K562 (cell line): ENCODE results near the gene CASP6. TPM values are rescaled to one million over a fixed set of nuclear protein-coding genes. Genes with fewer than 3 reads are reported as not detected.

Source experiments
- ATAC-seq: fragments of 200-7000 bp; cut with Tn5 transposase; 3 replicates; pipeline ENCODE4 v1.9.1; 2020; ENCODE audit warnings: moderate library complexity
- BruUV-seq: library from RNA; stranded (reverse); fragments of 400-500 nt; replicated peaks from 2 replicates; lab custom pipeline; 2021; lab: Mats Ljungman, UMichigan
- CTCF ChIA-PET: fragments of 300-600 bp; formaldehyde crosslinking; extraction: SDS; loops from one replicate; lab custom pipeline; 2021; ENCODE audit warnings: low intra/inter-chr PET ratio; lab: Yijun Ruan, JAX
- POLR2A ChIA-PET: fragments of 300-600, 350-650 bp; sonication (Branson Sonifier 250); formaldehyde crosslinking; extraction: SDS; loops from one replicate; lab custom pipeline; 2021; ENCODE audit warnings: antibody characterized with exemption, inconsistent platforms; lab: Yijun Ruan, JAX
- DNase-seq, 4 experiments: peaks; one replicate each; pipeline versions ENCODE4 v3.0.0 to v3.0.0-alpha.2; 2011 to 2018; ENCODE audit warnings: low spot score in 3 of 4, mixed read lengths in 3 of 4; ENCODE audit errors: extremely low read depth in 1 of 4
- FAIRE-seq: peaks from 2 replicates; lab custom pipeline; 2011; peaks lifted over from hg19 to GRCh38; lab: Jason Lieb, UNC
- H2AFZ ChIP-seq: 2 replicates; pipeline ENCODE4 v1.6.0; 2011; ENCODE audit warnings: low read depth, low read length, control low read depth, inconsistent platforms
- H3K27ac ChIP-seq: fragments of 200-600 bp; 3 replicates; pipeline ENCODE4 v1.8.0; 2011; ENCODE audit warnings: low read depth, mild to moderate bottlenecking, control low read depth, inconsistent platforms, low read length, moderate library complexity, mixed read lengths; ENCODE audit errors: extremely low read depth
- H3K27me3 ChIP-seq, 2 experiments: fragments of 300-600 bp in 1 of 2; 2 replicates in 1 of 2; 3 replicates in 1 of 2; pipeline versions ENCODE4 v1.6.0 to v1.8.0; 2011; ENCODE audit warnings: inconsistent platforms in 2 of 2, low read length in 2 of 2, mild to moderate bottlenecking in 1 of 2, mixed read lengths in 1 of 2, moderate library complexity in 1 of 2; ENCODE audit not compliant: control insufficient read depth in 2 of 2, insufficient read depth in 2 of 2
- H3K36me3 ChIP-seq: fragments of 300-600 bp; 3 replicates; pipeline ENCODE4 v1.8.0; 2011; ENCODE audit warnings: mild to moderate bottlenecking, low read length, inconsistent platforms; ENCODE audit not compliant: control insufficient read depth, insufficient read depth
- H3K4me1 ChIP-seq, 2 experiments: fragments of 200-600 bp in 1 of 2; replicated peaks in 1 of 2; 2 replicates in 1 of 2; 3 replicates in 1 of 2; pipeline versions ENCODE4 v1.5.1 to v1.8.0; 2011; ENCODE audit warnings: inconsistent platforms in 2 of 2, low read length in 2 of 2, mild to moderate bottlenecking in 1 of 2, mixed read lengths in 1 of 2, moderate library complexity in 1 of 2; ENCODE audit not compliant: control insufficient read depth in 2 of 2, insufficient read depth in 2 of 2
- H3K4me2 ChIP-seq: 2 replicates; pipeline ENCODE4 v1.6.1; 2011; ENCODE audit warnings: low read length, control low read depth, inconsistent platforms, mixed read lengths; ENCODE audit not compliant: insufficient read depth
- H3K4me3 ChIP-seq: fragments of 200-600 bp; sonication (generic), shearing (Covaris generic); 2 replicates; pipeline ENCODE4 v1.5.1; 2016; ENCODE audit warnings: control low read depth, inconsistent platforms
- H3K79me2 ChIP-seq: fragments of 200-600 bp; 3 replicates; pipeline ENCODE4 v1.8.0; 2011; ENCODE audit warnings: low read length, inconsistent platforms; ENCODE audit not compliant: control insufficient read depth, insufficient read depth
- H3K9ac ChIP-seq, 2 experiments: 2 replicates each; pipeline versions ENCODE4 v1.6.0 to v1.6.1; 2011; ENCODE audit warnings: low read depth in 2 of 2, low read length in 2 of 2, control low read depth in 1 of 2, inconsistent platforms in 1 of 2, mild to moderate bottlenecking in 1 of 2, mixed read lengths in 1 of 2; ENCODE audit not compliant: insufficient read depth in 1 of 2
- H3K9me1 ChIP-seq: one replicate; pipeline ENCODE4 v1.6.0; 2011; ENCODE audit warnings: inconsistent platforms, mild to moderate bottlenecking, low read length, moderate library complexity; ENCODE audit not compliant: control insufficient read depth, insufficient read depth
- H3K9me3 ChIP-seq: replicated peaks from 2 replicates; pipeline ENCODE4 v1.5.1; 2011; ENCODE audit warnings: low read depth, low read length, inconsistent platforms; ENCODE audit not compliant: control insufficient read depth, insufficient read depth
- H4K20me1 ChIP-seq: replicated peaks from 2 replicates; pipeline ENCODE4 v1.6.1; 2011; ENCODE audit warnings: low read length, inconsistent platforms, mixed read lengths; ENCODE audit not compliant: control insufficient read depth, insufficient read depth
- BRF1 ChIP-seq: IDR thresholded peaks from 3 replicates; pipeline ENCODE4 v1.6.1; 2011; ENCODE audit warnings: borderline replicate concordance, mild to moderate bottlenecking; ENCODE audit not compliant: insufficient read length; ENCODE audit errors: extremely low read depth
- DMBX1 ChIP-seq: fragments of 250-450 bp; sonication (Bioruptor Pico); IDR thresholded peaks from 2 replicates; pipeline ENCODE4 v1.8.0; 2022; ENCODE audit warnings: inconsistent platforms, mild to moderate bottlenecking, moderate library complexity, borderline replicate concordance
- FIP1L1 ChIP-seq: fragments of 200-400 bp; formaldehyde crosslinking; IDR thresholded peaks from 2 replicates; pipeline ENCODE4 v1.6.1; 2018; ENCODE audit warnings: mild to moderate bottlenecking, low read depth, low read length; ENCODE audit not compliant: poor library complexity, severe bottlenecking
- FOXJ3 ChIP-seq: sonication (generic); formaldehyde crosslinking; IDR thresholded peaks from 2 replicates; pipeline ENCODE4 v1.4.0; 2020; ENCODE audit warnings: mild to moderate bottlenecking, missing genetic modification reagents
- IRF2 ChIP-seq: sonication (generic); formaldehyde crosslinking; IDR thresholded peaks from 2 replicates; pipeline ENCODE4 v1.8.1; 2022; ENCODE audit warnings: mild to moderate bottlenecking, missing genetic modification reagents
- KAT2B ChIP-seq: IDR thresholded peaks from one replicate; pipeline ENCODE4 v1.6.1; 2012; ENCODE audit warnings: low read depth, mild to moderate bottlenecking, control low read depth, inconsistent platforms, low read length, moderate library complexity
- MITF ChIP-seq: IDR thresholded peaks from 2 replicates; pipeline ENCODE4 v1.6.1; 2014; ENCODE audit warnings: antibody characterized with exemption
- MTA1 ChIP-seq: fragments of 450-650 bp; IDR thresholded peaks from 2 replicates; pipeline ENCODE4 v1.6.1; 2017; ENCODE audit warnings: borderline replicate concordance
- NFE2L1 ChIP-seq: fragments of 450-650 bp; IDR thresholded peaks from 2 replicates; pipeline ENCODE4 v1.6.1; 2016; ENCODE audit warnings: missing genetic modification characterization, low read depth, mild to moderate bottlenecking, missing compliant biosample characterization, moderate library complexity, borderline replicate concordance
- NFIC ChIP-seq: fragments of 450-650 bp; IDR thresholded peaks from 2 replicates; pipeline ENCODE4 v1.6.1; 2017; ENCODE audit warnings: mild to moderate bottlenecking, inconsistent platforms
- NR1H2 ChIP-seq: sonication (generic); formaldehyde crosslinking; IDR thresholded peaks from 2 replicates; pipeline ENCODE4 v1.4.0; 2020; ENCODE audit warnings: mild to moderate bottlenecking, missing genetic modification reagents
- NR2C2 ChIP-seq, 2 experiments: fragments of 200-800 bp in 1 of 2; sonication (Bioruptor generic) in 1 of 2; sonication (generic) in 1 of 2; formaldehyde crosslinking in 1 of 2; IDR thresholded peaks; 2 replicates each; pipeline versions ENCODE4 v1.6.1 to v1.8.0; 2016 to 2022; ENCODE audit warnings: mild to moderate bottlenecking in 1 of 2, missing compliant biosample characterization in 1 of 2, missing genetic modification characterization in 1 of 2, missing genetic modification reagents in 1 of 2
- POLR2A ChIP-seq: fragments of 450-650 bp; conservative IDR thresholded peaks from 2 replicates; pipeline ENCODE4 v1.6.1; 2016
- RAD51 ChIP-seq: fragments of 450-650 bp; IDR thresholded peaks from 2 replicates; pipeline ENCODE4 v1.7.1; 2016; ENCODE audit warnings: low read depth, mild to moderate bottlenecking, borderline replicate concordance
- SMARCA5 ChIP-seq: fragments of 450-650 bp; IDR thresholded peaks from 2 replicates; pipeline ENCODE4 v1.6.1; 2016
- SP2 ChIP-seq: IDR thresholded peaks from 2 replicates; pipeline ENCODE4 v1.6.1; 2011; ENCODE audit warnings: mild to moderate bottlenecking, low read depth, low read length, moderate library complexity; ENCODE audit not compliant: poor library complexity, severe bottlenecking; ENCODE audit errors: extremely low read depth
- ZKSCAN1 ChIP-seq: fragments of 150-350 bp; IDR thresholded peaks from 2 replicates; pipeline ENCODE4 v1.6.1; 2016; ENCODE audit warnings: low read depth, low read length
- ZNF41 ChIP-seq: fragments of 250-450 bp; sonication (Bioruptor Pico); conservative IDR thresholded peaks from 2 replicates; pipeline ENCODE4 v1.4.0; 2020; ENCODE audit warnings: mild to moderate bottlenecking
- ZNF76 ChIP-seq: fragments of 250-450 bp; sonication (Bioruptor Pico); IDR thresholded peaks from 2 replicates; pipeline ENCODE4 v1.4.0; 2020; ENCODE audit warnings: mild to moderate bottlenecking, moderate library complexity, borderline replicate concordance
- WGBS: fragments of 100-300 bp; shearing (Covaris generic); methylation state at CpG from one replicate; pipeline ENCODE4 v1.1.6; 2016; ENCODE audit warnings: low coverage, mixed read lengths; ENCODE audit not compliant: insufficient coverage; ENCODE audit errors: missing lambda C conversion rate; 5-methylcytosine and 5-hydroxymethylcytosine counted together
- in situ Hi-C: fragments of 300-500 bp; cut with MboI; formaldehyde crosslinking; loops from 4 replicates; pipeline ENCODE4 v1.15.0; 2018; ENCODE audit warnings: inconsistent platforms, mixed read lengths
- intact Hi-C: fragments of 100-400 bp; cut with micrococcal nuclease; formaldehyde crosslinking; loops from 2 replicates; pipeline ENCODE4 v1.14.2; 2022
- polyA plus RNA-seq, 8 experiments: library from polyadenylated mRNA; depleted of rRNA in 4 of 8; stranded (reverse) in 5 of 8; unstranded in 3 of 8; fragments of >200 nt; fragmentation: Nextera tagmentation in 2 of 8; fragmentation: Illumina TruSeq in 1 of 8; extraction: Ambion mirVana in 2 of 8; extraction: Trizol in 1 of 8; gene quantifications; 2 replicates each; pipeline versions ENCODE4 v1.2.1 to v1.2.3, GENCODE V29; 2011 to 2014; ENCODE audit warnings: inconsistent platforms in 1 of 8, missing spikeins in 1 of 8
- total RNA-seq, 7 experiments: library from RNA; depleted of rRNA in 6 of 7; stranded (reverse); fragments of >200 nt in 6 of 7; fragmentation: Illumina TruSeq in 2 of 7; extraction: Trizol in 2 of 7; gene quantifications; 2 replicates each; pipeline versions ENCODE4 v1.2.1 to v1.2.3, GENCODE V29; 2011 to 2021; ENCODE audit warnings: low replicate concordance in 1 of 7
- TF ChIP-seq, protein P1 (sequence below): sonication (generic); formaldehyde crosslinking; IDR thresholded peaks from 2 replicates; pipeline ENCODE4 v1.8.1; 2023; ENCODE audit warnings: mild to moderate bottlenecking, missing genetic modification reagents, moderate library complexity

CASP6 gene
- total and polyA plus RNA-seq, 9 of the 15 experiments (the other 6 are each of a cell fraction or from before 2014, with no cell fraction given) = 20.8 to 72.7 (median 39.1) TPM

DNA sequence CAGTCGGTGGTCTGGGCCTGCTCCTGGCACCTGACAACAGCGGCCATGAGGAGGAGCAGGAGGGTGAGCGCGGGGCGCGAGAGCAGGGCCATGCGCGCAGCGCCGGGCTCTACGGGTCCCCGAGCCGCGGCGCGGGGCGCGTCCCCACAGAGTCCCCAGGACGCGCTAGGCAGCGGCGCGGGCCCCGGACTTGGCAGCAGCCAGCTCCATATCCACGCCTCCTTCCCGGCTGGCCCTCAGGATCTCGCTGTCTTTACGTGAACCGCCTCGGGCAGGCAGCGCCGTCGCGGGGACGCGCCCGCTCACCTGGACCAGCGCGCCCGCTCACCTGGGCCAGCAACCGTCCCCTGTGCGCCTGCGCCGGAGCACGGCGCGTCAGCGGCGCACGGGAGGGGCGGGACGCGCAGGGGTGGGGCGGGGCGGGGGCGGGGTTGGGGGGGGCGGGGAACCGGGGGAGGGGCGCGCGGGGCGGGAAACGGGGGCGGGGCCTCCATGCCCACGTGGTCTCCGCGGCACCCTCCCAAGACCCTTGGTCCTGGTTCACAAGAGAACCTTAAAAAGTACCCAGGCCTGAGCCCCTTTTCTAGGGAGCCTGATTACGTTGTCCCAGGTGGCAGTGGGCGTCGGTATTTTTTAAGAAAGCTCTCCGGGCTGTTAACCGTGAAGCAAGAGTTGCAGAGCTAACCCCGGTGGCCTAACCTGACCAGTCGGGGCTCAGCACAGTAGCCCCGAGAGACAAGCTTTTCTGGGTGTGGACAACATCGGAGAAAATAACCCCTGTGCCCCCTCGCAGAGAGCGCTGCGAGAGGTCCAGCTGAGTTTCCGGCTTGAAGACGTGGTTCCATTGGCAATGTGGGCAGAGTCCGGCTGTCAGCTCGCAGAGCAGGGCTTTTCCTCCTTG, 26.7 kb upstream of the CASP6 start, which contains the start of gene PLA2G12A:
Gene PLA2G12A, minus strand, starts transcription at position 353 of the 901 bp plus-strand sequence. Its CDS starts 261 bp downstream, at position 92.
- WGBS = under 1% methylated on average over 41 of the region's 83 CpGs
- H3K36me3 ChIP-seq = peaks cover 22% of the 10 kb centered on the region
- H3K27me3 ChIP-seq = no peaks in the 10 kb centered on the region
- H3K4me3 ChIP-seq = peak within 1 kb of the TSS; percentile 81
- intact Hi-C loops = loop anchor here (1.0 to 5.0 kb wide), 3 partner anchors 27 to 467 kb away; partner anchors contain the start of genes CASP6, ELOVL6 and GAR1
- ChIA-PET POLR2A (interaction anchor here (0.8 to 3.4 kb wide), 7 partner anchors 9 to 90 kb away, joined by 3 to 14 read pairs (median 4); no protein-coding TSS in a partner anchor), CTCF (no interaction called here)
- in situ Hi-C loops = no loop called here
- peak within 1 kb of the TSS; percentile 95 for H3K4me2 ChIP-seq
- no peaks in the 10 kb centered on the region for H3K9me1 ChIP-seq
- peak within 1 kb of the TSS; percentile 83 to 96 for H3K9ac ChIP-seq
- peaks cover 15 to 30% of the 10 kb centered on the region in 2 experiments for H3K4me1 ChIP-seq
- DNase-seq (peak; percentile 80 to 95 (median 93)), FAIRE-seq (no peak), ATAC-seq (peak; percentile 89)
- 0 out of 2 replicates have a peak, but pooled peaks cover 3% of the 10 kb centered on the region for H4K20me1 ChIP-seq
- no peaks in the 10 kb centered on the region for H3K9me3 ChIP-seq
- H3K79me2 ChIP-seq = peaks cover 49% of the 10 kb centered on the region
- H2AFZ ChIP-seq = peak within 1 kb of the TSS; percentile 99
- BruUV-seq = TSS peak; percentile 95
- peak within 1 kb of the TSS; percentile 89 for H3K27ac ChIP-seq
- TF ChIP-seq NR2C2 (CRISPR knock-in tag; IDR thresholded peaks at IDR 0.05) (no peak; the same call in 1 of the 2 replicates), NR2C2 (tag; IDR thresholded peaks at IDR 0.05) (peak; percentile 43; the same call in 1 of the 2 replicates), ZNF41 (CRISPR knock-in tag) (no peak), FOXJ3 (CRISPR knock-in tag) (no peak), DMBX1 (CRISPR knock-in tag) (0 out of 2 replicates have a peak, but pooled peaks have one; percentile 13), NFIC (peak; percentile 75), FIP1L1 (no peak), SMARCA5 (no peak), ZKSCAN1 (no peak), ZNF76 (CRISPR knock-in tag) (no peak), SP2 (no peak), MITF (no peak), NFE2L1 (tag) (no peak), NR1H2 (CRISPR knock-in tag) (no peak), IRF2 (CRISPR knock-in tag) (no peak), MTA1 (no peak), BRF1 (no peak), KAT2B (no peak), RAD51 (peak; percentile 74), POLR2A (peak; percentile 64)
- TF ChIP-seq, protein P1, sequence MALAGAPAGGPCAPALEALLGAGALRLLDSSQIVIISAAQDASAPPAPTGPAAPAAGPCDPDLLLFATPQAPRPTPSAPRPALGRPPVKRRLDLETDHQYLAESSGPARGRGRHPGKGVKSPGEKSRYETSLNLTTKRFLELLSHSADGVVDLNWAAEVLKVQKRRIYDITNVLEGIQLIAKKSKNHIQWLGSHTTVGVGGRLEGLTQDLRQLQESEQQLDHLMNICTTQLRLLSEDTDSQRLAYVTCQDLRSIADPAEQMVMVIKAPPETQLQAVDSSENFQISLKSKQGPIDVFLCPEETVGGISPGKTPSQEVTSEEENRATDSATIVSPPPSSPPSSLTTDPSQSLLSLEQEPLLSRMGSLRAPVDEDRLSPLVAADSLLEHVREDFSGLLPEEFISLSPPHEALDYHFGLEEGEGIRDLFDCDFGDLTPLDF (CRISPR knock-in tag) = peak; percentile 65
